H9 (cell line): ENCODE measurements around the gene OBSL1. TPM values are rescaled to one million over a fixed set of nuclear protein-coding genes. Genes with fewer than 3 reads are reported as not detected.

Source experiments
- DNase-seq: peaks from one replicate; pipeline ENCODE4 v3.0.0-alpha.2; 2017
- H2AFZ ChIP-seq: one replicate; pipeline ENCODE4 v1.6.1; 2013; ENCODE audit warnings: mild to moderate bottlenecking, low read length, control low read depth, moderate library complexity
- H2AK5ac ChIP-seq: 2 replicates; pipeline ENCODE4 v1.6.1; 2013; ENCODE audit warnings: low read length, control low read depth, mixed read lengths; ENCODE audit not compliant: insufficient read length
- H2BK120ac ChIP-seq: one replicate; pipeline ENCODE4 v1.6.1; 2013; ENCODE audit warnings: low read depth, mild to moderate bottlenecking, low read length, control low read depth, inconsistent platforms; ENCODE audit not compliant: poor library complexity, severe bottlenecking
- H2BK12ac ChIP-seq: 2 replicates; pipeline ENCODE4 v1.6.1; 2013; ENCODE audit warnings: low read length, control low read depth, mixed read lengths, low read depth; ENCODE audit not compliant: insufficient read length
- H2BK15ac ChIP-seq: 2 replicates; pipeline ENCODE4 v1.6.1; 2013; ENCODE audit warnings: low read depth, low read length, control low read depth
- H2BK20ac ChIP-seq: one replicate; pipeline ENCODE4 v1.6.1; 2013; ENCODE audit warnings: low read depth, mild to moderate bottlenecking, low read length, control low read depth, inconsistent platforms; ENCODE audit not compliant: poor library complexity, severe bottlenecking
- H2BK5ac ChIP-seq: 2 replicates; pipeline ENCODE4 v1.6.1; 2013; ENCODE audit warnings: low read length, control low read depth, mixed read lengths; ENCODE audit not compliant: insufficient read length
- H3K14ac ChIP-seq: 2 replicates; pipeline ENCODE4 v1.6.1; 2013; ENCODE audit warnings: low read length, control low read depth; ENCODE audit not compliant: insufficient read depth
- H3K18ac ChIP-seq: 2 replicates; pipeline ENCODE4 v1.6.1; 2013; ENCODE audit warnings: low read depth, mild to moderate bottlenecking, mixed read lengths, low read length, control low read depth; ENCODE audit not compliant: insufficient read length
- H3K23ac ChIP-seq: 2 replicates; pipeline ENCODE4 v1.6.1; 2013; ENCODE audit warnings: low read length, control low read depth, mixed read lengths, low read depth; ENCODE audit not compliant: insufficient read length
- H3K23me2 ChIP-seq: 2 replicates; pipeline ENCODE4 v1.6.1; 2013; ENCODE audit warnings: low read depth, mild to moderate bottlenecking, mixed read lengths, low read length, control low read depth; ENCODE audit not compliant: insufficient read length, poor library complexity, severe bottlenecking
- H3K27ac ChIP-seq: 2 replicates; pipeline ENCODE4 v1.5.1; 2013; ENCODE audit warnings: low read length, control low read depth, mixed read lengths, low read depth; ENCODE audit not compliant: insufficient read length
- H3K27me3 ChIP-seq: 2 replicates; pipeline ENCODE4 v1.6.1; 2013; ENCODE audit warnings: low read length, control low read depth, inconsistent platforms; ENCODE audit not compliant: insufficient read depth
- H3K4ac ChIP-seq: 2 replicates; pipeline ENCODE4 v1.6.1; 2013; ENCODE audit warnings: low read depth, mild to moderate bottlenecking, control low read depth, inconsistent platforms, low read length, moderate library complexity
- H3K4me1 ChIP-seq: 2 replicates; pipeline ENCODE4 v1.6.1; 2013; ENCODE audit warnings: low read length, control low read depth, inconsistent platforms; ENCODE audit not compliant: insufficient read depth
- H3K4me2 ChIP-seq: 2 replicates; pipeline ENCODE4 v1.6.1; 2013; ENCODE audit warnings: low read length, control low read depth, mixed read lengths; ENCODE audit not compliant: insufficient read length, insufficient read depth
- H3K56ac ChIP-seq: 2 replicates; pipeline ENCODE4 v1.6.1; 2013; ENCODE audit warnings: low read depth, mild to moderate bottlenecking, mixed read lengths, low read length, control low read depth; ENCODE audit not compliant: insufficient read length
- H3K79me1 ChIP-seq: 2 replicates; pipeline ENCODE4 v1.6.1; 2013; ENCODE audit warnings: low read depth, mild to moderate bottlenecking, moderate library complexity, low read length, control low read depth, inconsistent platforms; ENCODE audit not compliant: insufficient read depth, poor library complexity, severe bottlenecking
- H3K79me2 ChIP-seq: 2 replicates; pipeline ENCODE4 v1.6.1; 2013; ENCODE audit warnings: low read length, control low read depth, inconsistent platforms; ENCODE audit not compliant: insufficient read depth
- H3K9ac ChIP-seq: 2 replicates; pipeline ENCODE4 v1.6.1; 2013; ENCODE audit warnings: low read length, control low read depth, mixed read lengths; ENCODE audit not compliant: insufficient read length; ENCODE audit errors: extremely low read depth
- H3K9me3 ChIP-seq: one replicate; pipeline ENCODE4 v1.6.1; 2013; ENCODE audit warnings: low read depth, low read length, inconsistent platforms; ENCODE audit not compliant: control insufficient read depth
- H3T11ph ChIP-seq: one replicate; pipeline ENCODE4 v1.6.1; 2013; ENCODE audit warnings: mild to moderate bottlenecking, low read length, control low read depth, inconsistent platforms
- H4K20me1 ChIP-seq: one replicate; pipeline ENCODE4 v1.6.1; 2013; ENCODE audit not compliant: control insufficient read depth, insufficient read length, insufficient read depth
- H4K5ac ChIP-seq: 2 replicates; pipeline ENCODE4 v1.6.1; 2013; ENCODE audit warnings: low read depth, mild to moderate bottlenecking, mixed read lengths, low read length, control low read depth; ENCODE audit not compliant: insufficient read length
- H4K8ac ChIP-seq: replicated peaks from 2 replicates; pipeline ENCODE4 v1.6.1; 2013; ENCODE audit warnings: low read length, control low read depth, mixed read lengths, low read depth; ENCODE audit not compliant: insufficient read length
- H4K91ac ChIP-seq: 2 replicates; pipeline ENCODE4 v1.6.1; 2013; ENCODE audit warnings: low read depth, mild to moderate bottlenecking, moderate library complexity, mixed read lengths, low read length, control low read depth; ENCODE audit not compliant: insufficient read length
- H3K27ac Mint-ChIP-seq, 3 experiments: 2 replicates in 2 of 3; 3 replicates in 1 of 3; pipeline ENCODE4 v1.8.0; 2020 to 2021; ENCODE audit warnings: mixed read lengths in 3 of 3, mild to moderate bottlenecking in 1 of 3, moderate library complexity in 1 of 3
- H3K27me3 Mint-ChIP-seq: 2 replicates; pipeline ENCODE4 v1.8.0; 2021; ENCODE audit warnings: low read depth, mild to moderate bottlenecking, moderate library complexity, mixed read lengths
- H3K36me3 Mint-ChIP-seq, 3 experiments: 2 replicates in 2 of 3; 3 replicates in 1 of 3; pipeline ENCODE4 v1.8.0; 2020 to 2021; ENCODE audit warnings: low read depth in 3 of 3, mixed read lengths in 3 of 3; ENCODE audit not compliant: insufficient read depth in 1 of 3
- H3K4me1 Mint-ChIP-seq, 2 experiments: 2 replicates each; pipeline ENCODE4 v1.8.0; 2020; ENCODE audit warnings: mixed read lengths in 2 of 2
- H3K4me3 Mint-ChIP-seq, 2 experiments: 2 replicates in 1 of 2; 3 replicates in 1 of 2; pipeline ENCODE4 v1.8.0; 2020 to 2021; ENCODE audit warnings: mild to moderate bottlenecking in 2 of 2, mixed read lengths in 2 of 2, moderate library complexity in 1 of 2
- H3K9me3 Mint-ChIP-seq, 2 experiments: 2 replicates in 1 of 2; 3 replicates in 1 of 2; pipeline ENCODE4 v1.8.0; 2020; ENCODE audit warnings: mild to moderate bottlenecking in 2 of 2, mixed read lengths in 2 of 2, moderate library complexity in 1 of 2
- CTCF ChIP-seq: fragments of 200-600 bp; sonication (generic); conservative IDR thresholded peaks from 3 replicates; pipeline ENCODE4 v1.8.0; 2021; ENCODE audit warnings: antibody characterized with exemption, mild to moderate bottlenecking
- WGBS: extraction: QIAGEN DNeasy Blood & Tissue Kit; methylation state at CpG from one replicate; pipeline ENCODE4 v1.1.7; 2013; ENCODE audit warnings: missing lambda C conversion rate, low lambda C conversion rate, mixed read lengths; ENCODE audit not compliant: insufficient read length; ENCODE audit errors: extremely low coverage; 5-methylcytosine and 5-hydroxymethylcytosine counted together
- total RNA-seq: library from RNA; stranded (reverse); gene quantifications from 2 replicates; pipeline ENCODE4 v1.2.1, GENCODE V29; 2021

Gene OBSL1
- total RNA-seq, 1 experiment from 2014 or later = 140 TPM

DNA sequence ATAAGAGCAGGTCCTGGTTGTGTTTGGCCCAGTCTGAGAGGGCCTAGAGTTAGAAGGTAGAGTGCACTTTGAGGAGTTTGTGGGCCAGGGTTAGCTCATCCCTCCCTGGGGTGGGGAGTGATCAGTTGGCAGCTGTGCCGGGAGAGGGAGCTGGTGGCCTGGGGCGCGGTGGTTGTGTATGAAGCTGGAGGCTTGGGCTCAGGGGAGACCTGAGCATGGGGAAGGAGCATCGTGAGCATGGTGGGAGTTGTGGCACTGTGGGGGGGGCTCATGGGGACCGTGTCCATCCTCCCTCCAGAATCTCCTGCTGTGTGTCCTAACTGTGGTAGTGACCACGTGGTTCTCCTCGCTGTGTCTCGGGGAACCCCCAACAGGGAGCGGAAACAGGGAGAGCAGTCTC lies 40.0 kb upstream of the OBSL1 start:
- Mint-ChIP-seq H3K27ac (peak overlapping the region in 1 of 3 experiments; percentile 3; a peak in 1 of 7 replicates), H3K4me1 (peaks cover 2 to 3% of the 10 kb centered on the region in 2 experiments; a peak in 2 of 4 replicates), H3K36me3 (peaks cover 9 to 46% (median 27%) of the 10 kb centered on the region in 3 experiments; a peak in 6 of 7 replicates)

More for the DNA sequence above, 40.0 kb upstream of the OBSL1 start:
- H3K18ac ChIP-seq = no peak overlapping the region
- Mint-ChIP-seq H3K4me3 (no peak overlapping the region), H3K9me3 (no peaks in the 10 kb centered on the region), H3K27me3 (no peaks in the 10 kb centered on the region)
- no peak overlapping the region for H3K23ac ChIP-seq
- H4K5ac ChIP-seq = no peak overlapping the region
- H2BK20ac ChIP-seq = no peak overlapping the region
- no peak overlapping the region for H3K9ac ChIP-seq
- H3K56ac ChIP-seq = no peak overlapping the region
- H4K91ac ChIP-seq = no peak overlapping the region
- no peak overlapping the region for H3K4ac ChIP-seq
- no peak overlapping the region for H2BK12ac ChIP-seq
- H4K8ac ChIP-seq = no peak overlapping the region
- H3K27ac ChIP-seq = no peak overlapping the region
- no peaks in the 10 kb centered on the region for H3K9me3 ChIP-seq
- WGBS = no CpG with 5 or more reads among the region's 9 CpGs
- no peak overlapping the region for H2BK5ac ChIP-seq
- no peak overlapping the region for H2BK15ac ChIP-seq
- H3K4me1 ChIP-seq = no peaks in the 10 kb centered on the region
- H2AFZ ChIP-seq = no peak overlapping the region
- H3K27me3 ChIP-seq = no peaks in the 10 kb centered on the region
- H2BK120ac ChIP-seq = no peak overlapping the region
- no peaks in the 10 kb centered on the region for H3K79me2 ChIP-seq
- H2AK5ac ChIP-seq = no peak overlapping the region
- no peak overlapping the region for H3K4me2 ChIP-seq
- H3K14ac ChIP-seq = no peak overlapping the region
- DNase-seq = no peak
- no peaks in the 10 kb centered on the region for H4K20me1 ChIP-seq
- no peaks in the 10 kb centered on the region for H3K79me1 ChIP-seq
- no peak overlapping the region for H3T11ph ChIP-seq
- no peaks in the 10 kb centered on the region for H3K23me2 ChIP-seq
- no peak for TF ChIP-seq CTCF
